Activated CD8-positive, alpha-beta memory T cell treated with anti-CD3 and anti-CD28 coated beads, Interleukin-2, amount 50 U/mL, for 4 hours (primary cell): ENCODE measurements around the gene YKT6.

Experiments used
- DNase-seq: peaks from one replicate; pipeline ENCODE4 v3.0.0-alpha.2; 2020

The YKT6 gene

GRCh38 chr7:44220358-44221112, 19.8 kb downstream of the YKT6 start:
- DNase-seq = no peak

DNA sequence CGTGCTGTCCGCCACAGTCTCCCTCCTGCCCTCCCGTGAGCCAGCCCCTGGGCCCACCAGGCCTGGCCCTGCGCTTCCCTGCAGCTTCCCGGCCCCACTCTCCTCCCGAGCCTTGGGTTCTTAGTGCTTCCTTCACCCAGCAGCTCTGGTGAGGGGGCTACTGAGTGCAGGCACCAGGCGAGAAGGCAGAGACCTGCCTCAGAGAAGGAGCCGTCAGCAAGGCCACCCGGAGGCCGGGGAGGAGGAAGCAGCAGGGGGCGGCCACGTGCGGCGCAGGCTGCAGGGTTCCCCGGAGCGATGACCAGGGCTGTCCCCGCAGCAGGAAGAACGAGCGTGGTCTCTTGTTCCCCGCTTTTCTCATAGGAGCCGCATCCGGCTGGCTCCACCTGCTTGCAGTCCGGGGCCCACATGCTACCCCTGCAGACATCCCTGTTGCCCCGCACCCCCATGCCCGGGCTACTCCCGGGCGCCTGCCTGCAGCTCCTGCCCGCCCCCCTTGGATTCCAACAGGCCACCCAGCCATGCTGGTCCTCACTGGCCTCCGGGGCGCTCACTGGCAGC, 20.5 kb downstream of the YKT6 start:
- DNase-seq = no peak

DNA sequence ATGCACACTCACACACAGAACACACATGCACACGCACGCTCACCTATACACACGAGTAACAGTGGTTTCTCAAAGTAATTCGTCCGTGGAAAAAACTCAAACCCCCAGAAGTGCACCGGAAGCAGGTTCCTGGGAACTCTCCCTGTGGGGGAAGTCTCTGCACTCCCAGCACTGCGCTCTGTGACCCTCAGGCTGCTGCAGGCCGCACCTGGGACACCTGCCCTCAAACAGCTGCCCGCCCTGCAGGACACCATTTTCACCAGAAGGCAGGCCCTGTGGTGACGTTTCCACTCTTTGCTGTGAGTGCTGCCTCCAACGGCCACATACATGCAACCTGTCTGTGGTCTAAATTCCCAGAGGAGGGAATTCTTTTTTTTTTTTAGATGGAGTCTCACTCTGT, 21.3 kb downstream of the YKT6 start:
- no peak for DNase-seq

DNA sequence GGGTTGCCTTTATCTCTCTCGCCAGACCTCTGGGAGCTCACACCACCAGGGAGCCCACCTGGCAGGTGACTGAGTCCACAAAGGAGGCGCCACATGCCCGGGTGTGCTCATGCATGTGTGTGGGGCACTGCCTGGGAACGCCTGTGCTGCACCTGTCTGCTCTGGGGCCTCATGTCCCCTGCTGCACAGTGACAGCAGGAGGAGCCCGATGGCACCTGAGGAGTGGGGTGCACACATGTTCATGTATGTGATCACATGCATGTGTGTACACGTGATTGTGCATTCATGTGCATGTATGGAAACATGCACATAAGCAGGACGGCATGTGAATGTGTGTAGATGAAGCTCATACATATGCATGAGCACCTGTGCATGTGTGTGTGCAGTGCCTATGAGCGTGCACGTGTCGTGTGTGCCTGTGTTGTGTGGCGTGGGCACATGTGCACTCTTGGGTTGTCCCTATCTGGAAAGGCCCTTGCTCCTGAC, 22.0 kb downstream of the YKT6 start:
- no peak for DNase-seq

GRCh38 chr7:44223362-44224079, 22.7 kb downstream of the YKT6 start:
- no peak for DNase-seq

DNA sequence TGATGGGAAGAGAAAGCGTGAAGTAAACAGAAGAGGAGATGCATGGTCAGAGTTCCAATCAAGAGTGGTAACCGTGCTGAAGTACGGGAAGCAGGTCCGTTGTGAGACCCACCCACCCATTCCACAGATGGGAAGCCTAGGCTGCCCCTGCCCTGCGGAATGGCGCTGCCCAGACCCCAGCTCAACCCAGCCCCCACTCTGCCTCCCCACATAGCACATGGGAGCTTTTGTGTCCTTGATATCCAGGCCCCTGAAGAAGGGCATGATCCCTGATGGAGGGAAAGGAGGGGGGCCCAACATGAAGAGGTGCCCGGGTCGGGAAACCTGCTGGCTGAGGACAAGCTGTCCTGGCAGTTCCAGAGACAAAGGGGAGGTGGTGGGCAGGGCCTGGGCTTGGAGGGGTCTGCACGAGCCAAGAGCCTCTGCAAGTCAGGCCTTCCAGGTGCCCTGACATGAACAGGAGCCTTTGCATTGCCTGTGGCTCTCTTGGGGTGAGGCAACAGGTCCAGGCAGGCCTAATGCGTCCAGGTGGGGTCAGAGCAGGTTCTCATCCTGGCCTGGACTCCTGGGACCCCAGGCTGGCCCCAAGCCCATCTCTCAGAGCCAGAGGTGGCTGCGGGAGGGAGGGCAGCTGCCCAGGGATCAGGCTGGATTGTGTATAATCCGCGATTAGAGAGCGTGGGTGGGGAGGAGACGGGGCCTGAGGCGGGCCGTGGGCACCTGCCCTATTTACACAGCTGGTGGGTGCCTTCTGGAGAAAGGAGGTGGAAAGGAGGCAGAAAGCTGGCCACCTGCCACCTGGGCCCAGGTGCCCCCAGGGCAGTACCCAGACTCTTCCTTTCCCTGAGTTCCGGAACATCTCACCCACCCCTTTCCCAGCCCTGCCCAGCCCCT, 23.5 kb downstream of the YKT6 start:
- DNase-seq = no peak

DNA sequence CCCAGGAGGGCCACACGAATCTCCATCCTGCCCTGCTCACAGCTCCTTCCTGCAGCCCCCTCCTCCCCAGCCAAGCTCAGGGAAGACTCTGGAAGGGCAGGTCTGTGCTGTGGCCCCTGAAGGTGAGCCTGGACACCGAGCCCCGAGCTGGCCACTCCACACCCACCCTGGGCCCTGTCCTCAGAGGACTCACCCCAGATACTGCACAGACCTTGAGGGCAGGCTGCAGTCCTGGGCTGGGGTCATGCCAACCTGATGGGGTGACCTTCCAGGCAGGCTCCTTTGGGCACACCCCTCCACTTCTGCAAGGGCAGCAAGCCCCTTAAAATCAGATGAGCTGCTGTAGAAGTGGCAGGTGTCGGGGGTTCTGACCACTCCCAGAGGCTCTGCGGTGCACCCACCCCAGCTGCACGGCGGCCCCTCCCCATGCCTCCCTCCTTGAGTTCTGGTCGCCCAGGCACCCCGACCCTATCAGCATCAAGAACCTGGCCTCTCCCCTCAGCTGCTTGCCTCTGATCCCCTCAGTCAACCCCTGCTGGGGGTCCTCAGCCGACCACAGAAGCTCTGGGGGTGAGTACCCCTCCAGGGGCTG, 24.3 kb downstream of the YKT6 start:
- no peak for DNase-seq

DNA sequence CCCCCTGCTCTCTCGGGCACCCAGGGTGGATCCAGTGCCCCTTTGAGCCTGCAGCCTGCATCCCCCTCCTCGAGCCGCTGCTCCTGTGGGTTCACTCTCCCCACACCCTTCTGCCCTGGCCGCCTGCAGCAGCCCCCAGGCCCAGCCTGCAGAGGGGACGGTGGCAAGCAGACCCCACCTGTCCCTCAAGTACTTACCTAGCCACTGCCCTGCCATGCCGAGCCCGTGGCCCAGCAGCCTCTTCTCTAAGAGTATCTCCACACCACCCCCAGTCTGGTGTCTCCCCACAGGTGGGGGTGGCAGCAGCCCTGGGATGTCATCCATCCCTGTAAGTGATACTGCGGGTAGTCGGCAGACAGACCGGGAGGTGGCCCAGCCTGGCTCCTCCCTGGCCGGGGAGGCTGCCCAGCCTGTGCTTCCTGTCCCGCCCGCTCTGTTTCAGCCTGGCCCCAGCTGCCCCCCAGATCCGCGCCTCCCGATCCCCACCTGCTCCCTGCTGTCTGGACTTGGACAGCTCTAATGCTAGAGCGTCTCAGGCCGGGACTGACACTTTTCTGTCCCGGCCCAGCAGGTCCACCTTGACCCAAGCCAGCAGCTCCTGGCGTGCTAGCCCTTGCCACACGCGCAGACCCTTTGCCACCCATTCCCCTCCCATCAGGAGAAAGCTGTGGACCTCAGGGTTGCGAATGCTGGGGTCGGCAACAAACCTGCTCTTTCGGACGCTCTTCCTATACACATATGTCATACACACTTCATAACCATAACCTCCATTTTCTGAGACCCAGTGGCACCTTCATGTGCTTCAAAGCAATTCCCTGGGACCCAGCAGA, 25.0 kb downstream of the YKT6 start:
- no peak for DNase-seq

DNA sequence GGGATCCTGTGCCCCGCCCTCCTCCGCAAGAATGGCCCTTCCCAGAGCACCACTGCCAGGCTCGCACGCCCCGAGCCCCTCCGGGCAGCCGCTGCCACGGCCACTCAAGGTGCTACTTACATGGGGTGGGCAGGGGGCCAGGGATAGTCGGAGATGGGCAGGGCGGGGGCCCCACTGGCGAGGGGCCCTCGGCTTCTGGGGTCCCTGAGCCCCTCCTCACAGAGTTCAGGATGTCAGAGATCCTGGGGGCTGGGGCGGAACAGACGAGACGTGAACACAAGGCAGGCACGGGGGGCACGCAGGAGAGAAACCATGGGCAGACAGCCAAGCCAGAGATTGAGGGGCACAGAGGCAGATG, 25.6 kb downstream of the YKT6 start:
- DNase-seq = no peak

DNA sequence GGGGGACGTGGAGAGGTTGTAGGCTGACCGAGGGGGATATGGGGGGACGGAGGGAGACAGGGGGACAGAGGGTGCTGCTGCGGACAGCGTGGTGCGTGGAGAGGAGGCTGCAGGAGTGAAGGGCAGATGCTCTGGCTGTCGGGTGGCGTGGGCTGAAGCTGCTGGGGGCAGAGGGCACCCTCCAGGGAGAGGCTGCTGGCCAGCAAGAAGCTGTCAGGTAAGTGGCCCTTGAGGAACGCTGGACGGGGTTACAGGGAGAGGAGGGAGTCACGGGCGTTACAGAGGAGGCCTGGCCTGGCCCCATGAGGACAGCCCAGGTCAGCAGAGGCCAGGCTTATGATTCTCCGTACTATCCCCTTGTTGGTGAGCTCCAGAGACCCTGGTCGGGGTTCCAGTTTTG, 27.1 kb downstream of the YKT6 start:
- DNase-seq = no peak

GRCh38 chr7:44228571-44229350, 28.0 kb downstream of the YKT6 start:
- no peak for DNase-seq

DNA sequence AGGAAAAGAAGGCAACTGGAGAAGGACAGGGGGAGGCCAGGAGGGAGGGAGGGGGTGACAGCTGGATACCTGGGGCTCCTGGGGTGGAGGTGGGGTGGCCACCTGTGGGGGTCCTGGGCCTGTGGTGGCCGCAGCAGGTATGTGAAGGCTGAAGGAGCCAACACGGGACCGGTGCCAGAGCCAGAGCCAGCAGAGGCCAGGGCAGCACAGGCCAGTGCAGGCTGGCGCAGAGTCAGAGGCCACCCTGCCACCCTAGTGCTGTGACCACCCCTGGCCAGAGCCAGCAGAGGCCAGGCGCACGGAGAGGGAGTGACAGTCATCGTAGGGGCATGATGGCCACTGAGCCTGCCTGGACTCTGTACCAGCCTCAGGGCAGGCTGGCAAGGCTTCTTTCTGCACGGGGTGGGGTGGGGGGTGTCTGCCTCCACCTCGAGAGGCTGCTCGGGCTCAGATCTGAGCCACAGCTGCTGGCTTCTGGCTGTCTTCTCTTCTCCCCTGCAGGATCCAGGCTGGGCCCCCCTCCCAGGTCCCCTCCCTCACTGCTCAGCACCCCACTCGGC, 28.8 kb downstream of the YKT6 start:
- no peak for DNase-seq

- no peak for DNase-seq
These were observed 29.5 kb downstream of the YKT6 start for GRCh38 chr7:44230286-44230685.

GRCh38 chr7:44231088-44231487, 30.3 kb downstream of the YKT6 start:
- DNase-seq = no peak

DNA sequence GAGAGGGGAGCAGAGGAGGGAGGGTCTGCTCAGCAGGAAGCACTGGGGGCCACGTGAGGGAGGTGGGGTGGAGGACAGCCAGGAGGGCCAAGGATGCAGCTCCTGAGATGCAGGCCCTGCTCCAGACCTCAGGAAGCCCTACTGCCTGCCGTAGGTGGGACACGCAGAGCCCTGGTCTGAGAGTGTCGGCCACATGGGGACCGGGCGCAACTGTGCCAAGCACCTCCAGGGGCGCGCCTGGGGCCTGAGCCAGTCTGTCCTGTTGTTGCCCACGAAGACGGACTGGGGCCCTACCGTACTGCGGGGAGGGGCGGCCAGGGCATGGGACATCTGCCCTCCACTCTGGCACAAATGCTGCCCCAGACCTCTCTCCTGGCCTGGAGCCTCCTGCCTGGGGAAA, 31.6 kb downstream of the YKT6 start:
- DNase-seq = no peak

DNA sequence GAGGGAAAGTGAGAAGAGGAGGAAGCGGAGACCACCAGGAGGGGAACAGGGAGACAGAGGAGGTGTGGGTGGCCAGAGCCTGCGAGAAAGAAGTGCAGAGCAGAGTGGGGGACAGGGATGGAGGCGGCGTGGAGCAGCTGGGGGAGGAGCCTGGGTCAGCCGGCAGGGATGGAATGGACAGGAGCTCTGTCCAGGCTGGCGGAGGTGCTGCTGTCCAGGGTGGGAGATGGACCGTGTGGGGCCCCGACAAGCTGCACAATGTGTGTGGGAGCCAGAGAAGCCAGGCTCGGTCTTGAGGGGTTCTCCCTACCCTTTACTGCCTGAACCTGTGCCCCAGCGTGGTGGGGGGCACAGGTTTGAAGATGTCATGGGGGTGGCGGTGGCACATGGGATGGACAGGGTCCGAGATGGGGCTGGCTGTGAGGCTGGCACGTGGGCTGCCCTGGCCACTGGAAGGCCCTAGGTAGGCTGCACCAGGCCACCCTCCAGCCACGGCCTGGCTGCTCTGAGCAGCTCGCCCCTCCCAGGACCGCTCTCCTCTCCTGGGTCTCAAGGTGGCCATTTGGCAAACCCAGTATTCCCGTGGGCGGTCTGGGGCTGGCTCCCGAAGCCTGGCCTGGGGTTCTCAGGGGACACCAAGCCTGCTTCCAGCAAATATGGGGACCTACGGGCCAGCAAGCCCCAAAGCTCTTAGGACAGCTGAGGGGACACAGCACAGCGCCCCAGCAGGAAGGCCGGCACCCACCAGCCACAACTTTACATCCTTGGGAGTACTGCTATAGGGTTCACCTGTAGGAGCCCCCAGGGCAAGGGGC, 32.3 kb downstream of the YKT6 start:
- no peak for DNase-seq

GRCh38 chr7:44235066-44235465, 34.3 kb downstream of the YKT6 start:
- no peak for DNase-seq

- DNase-seq = no peak
These were observed 35.0 kb downstream of the YKT6 start for GRCh38 chr7:44235582-44236332.

GRCh38 chr7:44236333-44236728, 35.6 kb downstream of the YKT6 start:
- no peak for DNase-seq
